ENCODE results near the gene CRYBB3. TPM values are rescaled to one million over a fixed set of nuclear protein-coding genes. Genes with fewer than 3 reads are reported as not detected.

The CRYBB3 gene
- total RNA-seq, 1 donor from 2014 or later, result 0.43 TPM

GRCh38 chr22:25219211-25219689 is 19.6 kb downstream of the CRYBB3 start, which contains the start of gene CRYBB2:
Gene CRYBB2 (plus strand): TSS chr22:25219639. CDS start chr22:25221430, 1,791 bp downstream.
- DNase-seq (ENCODE audit: low read depth) (no peak), FAIRE-seq (no peak)

GRCh38 chr22:25219948-25220442 is 20.3 kb downstream of the CRYBB3 start:
- Histone ChIP-seq H3K36me3 (ENCODE audit: insufficient read depth, low read length) (no peaks in the 10 kb centered on the region), H3K9ac (ENCODE audit: low read length) (no peak overlapping the region), H3K79me2 (ENCODE audit: insufficient read depth, low read length) (no peaks in the 10 kb centered on the region), H3K27me3 (ENCODE audit: insufficient read depth, low read length) (peaks cover 15% of the 10 kb centered on the region), H3K4me1 (ENCODE audit: insufficient read depth, low read length) (no peaks in the 10 kb centered on the region), H3K4me3 (ENCODE audit: insufficient read depth, low read depth, low read length) (no peak overlapping the region), H3K4me2 (ENCODE audit: low read length) (no peak overlapping the region), H4K20me1 (ENCODE audit: insufficient read depth, low read length) (no peaks in the 10 kb centered on the region), H3K9me3 (ENCODE audit: insufficient read depth, low read depth, low read length) (no peaks in the 10 kb centered on the region), H2AFZ (ENCODE audit: low read depth, low read length) (no peak overlapping the region), H3K27ac (ENCODE audit: low read depth, low read length) (no peak overlapping the region)
- H3K27me3 Mint-ChIP-seq (ENCODE audit: low read depth, unreplicated experiment), result peaks cover 63% of the 10 kb centered on the region
- H3K9me3 Mint-ChIP-seq (ENCODE audit: unreplicated experiment), result peaks cover 3% of the 10 kb centered on the region
- H3K36me3 Mint-ChIP-seq (ENCODE audit: low read depth, unreplicated experiment), result no peaks in the 10 kb centered on the region
- TF ChIP-seq EZH2 (IDR thresholded peaks at IDR 0.05; ENCODE audit: insufficient read depth, low read length) (no peak), CTCF (IDR thresholded peaks at IDR 0.05; ENCODE audit: insufficient read depth, low read depth, low read length) (no peak)
- no peak overlapping the region for H3K4me3 Mint-ChIP-seq (ENCODE audit: unreplicated experiment)
- FAIRE-seq (no peak), DNase-seq (ENCODE audit: low read depth) (no peak)
- no peak overlapping the region for H3K27ac Mint-ChIP-seq (ENCODE audit: unreplicated experiment)
- H3K4me1 Mint-ChIP-seq (ENCODE audit: low read depth, unreplicated experiment), result no peaks in the 10 kb centered on the region

More at GRCh38 chr22:25219211-25219689, 19.6 kb downstream of the CRYBB3 start, which contains the start of gene CRYBB2:
- Histone ChIP-seq H2AFZ (ENCODE audit: low read depth, low read length) (no peak within 1 kb of the TSS), H3K36me3 (ENCODE audit: insufficient read depth, low read length) (no peaks in the 10 kb centered on the region), H4K20me1 (ENCODE audit: insufficient read depth, low read length) (no peaks in the 10 kb centered on the region), H3K9ac (ENCODE audit: low read length) (no peak within 1 kb of the TSS), H3K27me3 (ENCODE audit: insufficient read depth, low read length) (peaks cover 15% of the 10 kb centered on the region), H3K4me1 (ENCODE audit: insufficient read depth, low read length) (no peaks in the 10 kb centered on the region), H3K4me3 (ENCODE audit: insufficient read depth, low read depth, low read length) (no peak within 1 kb of the TSS), H3K4me2 (ENCODE audit: low read length) (no peak within 1 kb of the TSS), H3K79me2 (ENCODE audit: insufficient read depth, low read length) (no peaks in the 10 kb centered on the region), H3K9me3 (ENCODE audit: insufficient read depth, low read depth, low read length) (no peaks in the 10 kb centered on the region), H3K27ac (ENCODE audit: low read depth, low read length) (no peak within 1 kb of the TSS)
- Mint-ChIP-seq H3K27me3 (ENCODE audit: low read depth, unreplicated experiment) (peaks cover 57% of the 10 kb centered on the region), H3K4me3 (ENCODE audit: unreplicated experiment) (no peak within 1 kb of the TSS), H3K9me3 (ENCODE audit: unreplicated experiment) (peaks cover 3% of the 10 kb centered on the region), H3K27ac (ENCODE audit: unreplicated experiment) (no peak within 1 kb of the TSS), H3K4me1 (ENCODE audit: low read depth, unreplicated experiment) (no peaks in the 10 kb centered on the region), H3K36me3 (ENCODE audit: low read depth, unreplicated experiment) (no peaks in the 10 kb centered on the region)
- TF ChIP-seq EZH2 (IDR thresholded peaks at IDR 0.05; ENCODE audit: insufficient read depth, low read length), result no peak
- TF ChIP-seq CTCF (IDR thresholded peaks at IDR 0.05; ENCODE audit: insufficient read depth, low read depth, low read length), result no peak

GRCh38 chr22:25221790-25222189 is 22.1 kb downstream of the CRYBB3 start:
- H3K27ac Mint-ChIP-seq (ENCODE audit: unreplicated experiment), result no peak overlapping the region
- Histone ChIP-seq H3K27me3 (ENCODE audit: insufficient read depth, low read length) (peaks cover 15% of the 10 kb centered on the region), H3K4me3 (ENCODE audit: insufficient read depth, low read depth, low read length) (no peak overlapping the region), H3K9ac (ENCODE audit: low read length) (no peak overlapping the region), H2AFZ (ENCODE audit: low read depth, low read length) (no peak overlapping the region), H4K20me1 (ENCODE audit: insufficient read depth, low read length) (no peaks in the 10 kb centered on the region), H3K27ac (ENCODE audit: low read depth, low read length) (no peak overlapping the region), H3K36me3 (ENCODE audit: insufficient read depth, low read length) (no peaks in the 10 kb centered on the region), H3K4me1 (ENCODE audit: insufficient read depth, low read length) (no peaks in the 10 kb centered on the region), H3K79me2 (ENCODE audit: insufficient read depth, low read length) (no peaks in the 10 kb centered on the region), H3K9me3 (ENCODE audit: insufficient read depth, low read depth, low read length) (no peaks in the 10 kb centered on the region), H3K4me2 (ENCODE audit: low read length) (no peak overlapping the region)
- no peak for FAIRE-seq
- DNase-seq (ENCODE audit: low read depth), result no peak
- TF ChIP-seq EZH2 (IDR thresholded peaks at IDR 0.05; ENCODE audit: insufficient read depth, low read length) (no peak), CTCF (IDR thresholded peaks at IDR 0.05; ENCODE audit: insufficient read depth, low read depth, low read length) (no peak)
- H3K9me3 Mint-ChIP-seq (ENCODE audit: unreplicated experiment), result no peaks in the 10 kb centered on the region
- no peak overlapping the region for H3K4me3 Mint-ChIP-seq (ENCODE audit: unreplicated experiment)
- H3K27me3 Mint-ChIP-seq (ENCODE audit: low read depth, unreplicated experiment), result peaks cover 67% of the 10 kb centered on the region
- no peaks in the 10 kb centered on the region for H3K36me3 Mint-ChIP-seq (ENCODE audit: low read depth, unreplicated experiment)
- H3K4me1 Mint-ChIP-seq (ENCODE audit: low read depth, unreplicated experiment), result no peaks in the 10 kb centered on the region

Measured in astrocyte (in vitro differentiated cells and primary cell).